ENCODE measurements around the gene ACADVL. TPM values are rescaled to one million over a fixed set of nuclear protein-coding genes. Genes with fewer than 3 reads are reported as not detected.
A peak's percentile ranks its signal among the peaks of the same experiment; 100 is the strongest.
"Not testable (repeated sequence)": the region's sequence is repeated elsewhere in the genome, so short reads cannot be mapped to it uniquely, and the experiment has no call there.

The ACADVL gene
- total RNA-seq = 100 to 1,000 TPM; 250 to 662 (median 544) TPM

DNA sequence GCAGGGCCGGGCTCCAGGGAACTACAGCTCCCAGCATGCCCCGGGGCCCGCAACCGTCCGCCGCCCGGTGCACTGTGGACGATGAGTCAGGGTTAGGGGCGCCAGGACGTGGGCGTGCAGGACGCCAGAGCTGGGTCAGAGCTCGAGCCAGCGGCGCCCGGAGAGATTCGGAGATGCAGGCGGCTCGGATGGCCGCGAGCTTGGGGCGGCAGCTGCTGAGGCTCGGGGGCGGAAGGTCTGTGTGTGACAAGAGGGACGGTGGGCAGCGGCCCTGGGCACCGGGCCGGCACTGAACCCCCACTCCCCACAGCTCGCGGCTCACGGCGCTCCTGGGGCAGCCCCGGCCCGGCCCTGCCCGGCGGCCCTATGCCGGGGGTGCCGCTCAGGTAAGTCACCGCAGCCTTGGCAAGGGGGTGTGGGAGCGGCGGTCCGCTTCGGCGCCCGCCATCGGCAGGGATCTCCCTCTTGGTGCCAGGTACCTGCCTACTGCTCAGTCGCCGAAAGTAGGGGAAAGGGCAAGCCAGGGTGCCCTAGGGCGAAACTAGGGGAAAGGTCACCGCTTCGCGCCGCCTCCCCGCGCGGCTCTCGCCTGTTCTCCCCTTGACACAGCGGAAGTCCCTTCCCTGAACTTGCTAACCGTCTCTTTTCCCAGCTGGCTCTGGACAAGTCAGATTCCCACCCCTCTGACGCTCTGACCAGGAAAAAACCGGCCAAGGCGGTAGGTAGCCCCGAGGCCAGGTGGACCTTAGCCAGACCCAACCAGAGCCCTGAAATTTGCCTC is at the start of gene ACADVL, which contains the start of gene DLG4:
Gene ACADVL (plus strand): TSS at position 127 of the 781 bp plus-strand sequence. CDS start 47 bp downstream, at position 174.
Gene DLG4 (minus strand): TSS at position 25 of the 781 bp plus-strand sequence.
- TF ChIP-seq POLR2AphosphoS5 (IDR thresholded peaks at IDR 0.05) (peak; percentile 97 to 98), POLR2A (IDR thresholded peaks at IDR 0.05; ENCODE audit: low read depth) (peak; percentile 74), EP300 (IDR thresholded peaks at IDR 0.05) (no peak)
- TF ChIP-seq, protein P1, sequence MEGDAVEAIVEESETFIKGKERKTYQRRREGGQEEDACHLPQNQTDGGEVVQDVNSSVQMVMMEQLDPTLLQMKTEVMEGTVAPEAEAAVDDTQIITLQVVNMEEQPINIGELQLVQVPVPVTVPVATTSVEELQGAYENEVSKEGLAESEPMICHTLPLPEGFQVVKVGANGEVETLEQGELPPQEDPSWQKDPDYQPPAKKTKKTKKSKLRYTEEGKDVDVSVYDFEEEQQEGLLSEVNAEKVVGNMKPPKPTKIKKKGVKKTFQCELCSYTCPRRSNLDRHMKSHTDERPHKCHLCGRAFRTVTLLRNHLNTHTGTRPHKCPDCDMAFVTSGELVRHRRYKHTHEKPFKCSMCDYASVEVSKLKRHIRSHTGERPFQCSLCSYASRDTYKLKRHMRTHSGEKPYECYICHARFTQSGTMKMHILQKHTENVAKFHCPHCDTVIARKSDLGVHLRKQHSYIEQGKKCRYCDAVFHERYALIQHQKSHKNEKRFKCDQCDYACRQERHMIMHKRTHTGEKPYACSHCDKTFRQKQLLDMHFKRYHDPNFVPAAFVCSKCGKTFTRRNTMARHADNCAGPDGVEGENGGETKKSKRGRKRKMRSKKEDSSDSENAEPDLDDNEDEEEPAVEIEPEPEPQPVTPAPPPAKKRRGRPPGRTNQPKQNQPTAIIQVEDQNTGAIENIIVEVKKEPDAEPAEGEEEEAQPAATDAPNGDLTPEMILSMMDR (IDR thresholded peaks at IDR 0.05) = no peak
- Histone ChIP-seq H3K36me3 (peaks cover 27 to 46% (median 40%) of the 10 kb centered on the region in 4 donors), H3K4me1 (peaks cover 66 to 75% (median 74%) of the 10 kb centered on the region in 4 donors), H3K27ac (replicated peaks in 1 of 4) (peak within 1 kb of the TSS; percentile 92 to 99 (median 97)), H3K4me3 (peak within 1 kb of the TSS; percentile 74 to 98 (median 94)), H3K9me3 (no peaks in the 10 kb centered on the region), H3K27me3 (no peaks in the 10 kb centered on the region)
- under 1% methylated on average over 22 of the region's 63 CpGs for WGBS
- peak; percentile 98 for DNase-seq (ENCODE audit: extremely low spot score)
- intact Hi-C loops (cut with DNase I) = no loop called here

DNA sequence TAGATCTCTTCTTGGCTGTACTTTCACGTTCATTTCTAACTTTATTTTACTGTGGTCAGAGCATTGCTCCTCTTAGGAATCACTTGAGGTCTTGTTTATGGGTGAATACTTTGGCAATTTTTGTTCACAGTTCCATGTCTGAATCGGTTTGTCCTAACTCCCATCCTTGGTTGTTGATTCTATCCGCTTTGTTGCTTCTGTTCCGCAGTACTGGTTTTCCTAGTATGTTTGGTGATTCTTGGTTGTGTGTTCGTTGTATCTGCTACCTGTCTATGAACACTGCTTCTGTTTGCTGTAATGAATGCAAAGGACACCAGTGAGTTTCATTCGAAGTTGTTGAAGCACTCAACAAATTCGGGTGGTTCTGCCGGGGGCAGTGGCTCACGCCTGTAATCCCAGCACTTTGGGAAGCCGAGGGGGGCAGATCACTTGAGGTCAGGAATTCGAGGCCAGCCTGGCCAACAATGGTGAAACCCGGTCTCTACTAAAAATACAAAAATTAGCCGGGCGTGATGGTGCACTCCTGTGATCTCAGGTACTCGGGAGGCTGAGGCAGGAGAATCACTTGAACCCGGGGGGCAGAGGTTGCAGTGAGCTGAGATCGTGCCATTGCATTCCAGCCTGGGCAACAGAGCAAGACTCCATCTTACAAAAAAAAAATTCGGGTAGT is 47.1 kb upstream of the ACADVL start:
- intact Hi-C loops (cut with DNase I); H3K4me3 ChIP-seq; H3K27ac ChIP-seq (replicated peaks in 1 of 4); H3K36me3 ChIP-seq; DNase-seq (ENCODE audit: extremely low spot score): not testable (repeated sequence)
- H3K27me3 ChIP-seq = peaks cover 0 to 50% (median 11%) of the 10 kb centered on the region in 4 donors
- WGBS = 84% methylated on average over 18 of the region's 18 CpGs
- peaks cover 0 to 15% (median 11%) of the 10 kb centered on the region in 4 donors for H3K9me3 ChIP-seq
- H3K4me1 ChIP-seq = peaks cover 8 to 19% (median 17%) of the 10 kb centered on the region in 4 donors

DNA sequence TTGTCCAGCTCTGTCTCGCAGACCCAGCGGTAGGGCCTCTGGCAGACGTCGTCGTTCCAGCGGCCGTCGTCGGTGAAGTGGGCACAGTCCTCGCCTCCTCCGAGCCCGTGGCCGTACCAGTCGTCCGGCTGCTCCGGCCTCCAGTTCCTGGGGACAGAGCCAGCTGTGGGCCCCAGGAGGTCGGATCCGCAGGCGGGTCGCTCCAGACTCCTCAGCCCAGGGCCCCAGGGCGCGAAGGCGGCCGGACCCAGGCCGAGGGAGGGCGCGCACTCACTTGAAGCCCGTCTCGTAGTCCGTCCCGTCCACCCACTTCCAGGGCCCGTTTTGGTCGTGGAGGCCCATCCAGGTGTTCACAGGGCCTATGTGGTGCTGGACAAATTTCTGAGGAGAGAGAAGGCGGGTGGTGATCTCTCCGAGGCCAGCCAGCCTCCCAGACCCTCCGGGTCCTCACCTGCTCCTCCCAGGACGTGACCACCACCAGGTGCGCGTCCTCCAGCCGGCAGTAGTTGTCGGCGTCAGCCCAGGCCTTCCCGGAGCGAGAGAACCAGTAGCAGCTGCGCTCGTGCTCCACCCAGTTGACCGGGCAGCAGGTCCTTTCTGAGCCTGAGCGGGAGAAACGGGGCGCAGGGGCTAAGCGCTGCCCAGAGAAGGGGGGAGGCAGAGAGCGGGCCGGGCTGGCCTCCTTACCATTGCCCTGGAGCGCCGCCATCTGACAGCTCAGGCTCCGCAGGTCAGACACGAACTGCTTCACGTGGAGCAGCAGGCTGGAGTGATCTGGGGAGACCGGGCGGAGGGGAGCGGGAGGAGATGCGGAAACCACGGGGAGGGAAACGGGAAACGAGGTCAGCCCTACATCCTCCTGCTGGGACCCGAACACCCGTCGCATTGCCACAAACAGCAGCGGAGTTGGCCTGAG is 45.8 kb upstream of the ACADVL start:
- 29% methylated on average over 17 of the region's 69 CpGs for WGBS
- Histone ChIP-seq H3K4me1 (peaks cover 12 to 25% (median 23%) of the 10 kb centered on the region in 4 donors), H3K4me3 (peak overlapping the region; percentile 11 to 34 (median 30)), H3K27ac (replicated peaks in 1 of 4) (no peak overlapping the region), H3K36me3 (no peaks in the 10 kb centered on the region), H3K9me3 (peaks cover 0 to 10% (median 9%) of the 10 kb centered on the region in 4 donors), H3K27me3 (peaks cover 0 to 61% (median 18%) of the 10 kb centered on the region in 4 donors)
- TF ChIP-seq EP300 (IDR thresholded peaks at IDR 0.05) = no peak
- no peak for TF ChIP-seq POLR2A (IDR thresholded peaks at IDR 0.05; ENCODE audit: low read depth)
- TF ChIP-seq POLR2AphosphoS5 (IDR thresholded peaks at IDR 0.05) = no peak
- TF ChIP-seq, protein P1 (IDR thresholded peaks at IDR 0.05) = no peak
- DNase-seq (ENCODE audit: extremely low spot score) = no peak
- intact Hi-C loops (cut with DNase I) = no loop called here

DNA sequence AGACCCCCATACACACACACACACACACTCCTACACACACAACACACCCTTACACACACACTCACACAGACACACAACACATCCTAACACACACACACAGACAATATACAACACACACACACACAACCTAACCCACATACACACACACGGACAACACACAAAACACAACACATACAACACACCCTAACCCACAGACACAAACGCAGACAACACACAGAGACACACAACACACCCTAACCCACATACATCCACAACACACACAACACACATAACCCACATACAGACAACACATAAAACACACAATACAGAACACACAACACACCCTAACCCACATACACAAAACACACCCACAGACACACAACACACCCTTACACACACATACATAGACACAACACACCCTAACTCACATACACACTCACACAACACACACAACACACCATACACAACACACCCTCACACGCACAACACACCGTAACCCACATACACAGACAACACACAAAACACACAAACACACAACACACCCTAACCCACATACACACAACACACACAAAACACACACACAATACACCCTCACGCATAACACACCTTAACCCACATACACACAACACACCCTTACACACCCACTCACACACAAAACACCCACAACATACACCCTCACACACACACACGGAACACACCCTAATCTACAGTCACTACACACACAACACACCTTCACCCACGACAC is 45.0 kb upstream of the ACADVL start:
- Histone ChIP-seq H3K4me1 (peaks cover 12 to 25% (median 23%) of the 10 kb centered on the region in 4 donors), H3K27me3 (peaks cover 0 to 66% (median 18%) of the 10 kb centered on the region in 4 donors), H3K27ac (replicated peaks in 1 of 4) (no peak overlapping the region), H3K4me3 (peak overlapping the region in 2 of 4 donors; percentile 27 to 33), H3K36me3 (no peaks in the 10 kb centered on the region), H3K9me3 (peaks cover 0 to 9% (median 5%) of the 10 kb centered on the region in 4 donors)
- intact Hi-C loops (cut with DNase I) = loop anchor here (5.0 kb wide), 1 partner anchor 37 kb away; no protein-coding TSS in a partner anchor
- no peak for DNase-seq (ENCODE audit: extremely low spot score)
- TF ChIP-seq, protein P1 (IDR thresholded peaks at IDR 0.05) = no peak
- 86% methylated on average over 7 of the region's 7 CpGs for WGBS

All from esophagus muscularis mucosa (tissue), 4 donors.